Activated CD8-positive, alpha-beta memory T cell treated with anti-CD3 and anti-CD28 coated beads for 1 hour (primary cell): ENCODE measurements around the gene IGF1R.

ENCODE experiments used
- DNase-seq, 2 donors: peaks; one replicate each; pipeline ENCODE4 v3.0.0-alpha.2; 2020; ENCODE audit warnings: low read depth in 1 of 2; ENCODE audit errors: extremely low read depth in 1 of 2

The IGF1R gene

DNA sequence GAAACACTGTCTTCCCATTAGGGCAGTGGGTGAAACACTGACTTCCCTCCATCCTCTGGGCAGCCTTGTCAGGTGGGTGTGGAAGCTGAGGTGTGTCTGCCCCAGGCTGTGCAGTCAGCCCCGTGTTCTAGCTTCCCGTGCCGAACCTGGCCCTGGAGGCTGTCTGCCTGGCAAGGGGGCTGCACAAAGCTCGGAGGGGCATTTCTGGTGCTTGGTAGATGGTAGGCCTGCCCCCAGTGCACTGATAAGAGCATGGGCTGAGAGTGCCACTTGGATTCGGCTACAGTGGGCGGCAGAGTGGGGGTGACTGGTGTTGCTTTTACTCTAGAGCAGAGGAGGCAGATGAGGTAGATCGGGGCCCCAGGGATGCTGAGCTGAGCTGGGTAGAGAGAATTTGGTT is 21.3 kb downstream of the IGF1R start:
- DNase-seq = no peak

DNA sequence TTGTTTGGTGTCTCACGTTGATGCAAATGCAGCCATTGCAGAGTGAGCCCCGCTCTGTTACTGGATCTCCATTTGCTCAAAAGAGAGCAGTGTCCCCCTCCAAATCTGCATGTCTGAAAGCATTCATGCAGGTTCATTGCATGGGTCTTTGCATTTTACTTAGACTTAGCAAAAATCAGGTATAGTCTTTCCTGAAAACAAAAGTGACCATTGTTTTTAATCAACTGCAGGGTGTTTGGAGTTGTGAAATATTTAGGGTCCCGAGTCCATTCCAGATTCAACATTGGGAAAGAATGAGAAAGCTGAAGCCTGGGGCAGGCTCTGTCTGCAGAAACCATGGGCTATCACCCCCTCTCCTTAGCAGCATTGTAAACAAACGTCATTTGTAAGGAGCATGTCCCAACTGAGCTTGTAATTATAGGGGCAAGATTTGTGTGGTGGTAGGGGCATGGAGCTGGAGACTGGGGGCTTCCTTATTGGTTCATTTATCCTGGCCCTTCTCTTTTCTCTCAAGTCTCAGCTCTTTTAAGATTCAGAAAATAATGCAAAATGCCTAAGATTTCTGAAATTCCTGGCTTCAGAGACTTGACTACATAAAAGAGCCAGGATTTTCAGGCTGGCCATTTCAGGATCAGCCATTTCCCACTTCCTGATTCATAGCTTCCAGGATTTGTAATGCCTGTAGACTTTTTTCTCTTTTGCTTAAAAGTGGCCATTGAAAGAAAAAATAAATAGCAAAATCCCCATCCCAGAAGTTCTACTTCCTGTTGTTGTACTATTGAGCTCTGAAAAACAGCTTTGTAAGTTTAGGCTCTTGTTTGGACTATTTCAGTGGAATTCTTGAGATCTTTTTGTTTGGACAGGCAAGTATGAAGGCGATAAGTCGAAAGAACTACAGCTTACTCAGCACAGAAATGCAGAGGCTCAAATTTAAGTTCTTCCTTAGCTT is 23.0 kb downstream of the IGF1R start:
- DNase-seq = no peak

DNA sequence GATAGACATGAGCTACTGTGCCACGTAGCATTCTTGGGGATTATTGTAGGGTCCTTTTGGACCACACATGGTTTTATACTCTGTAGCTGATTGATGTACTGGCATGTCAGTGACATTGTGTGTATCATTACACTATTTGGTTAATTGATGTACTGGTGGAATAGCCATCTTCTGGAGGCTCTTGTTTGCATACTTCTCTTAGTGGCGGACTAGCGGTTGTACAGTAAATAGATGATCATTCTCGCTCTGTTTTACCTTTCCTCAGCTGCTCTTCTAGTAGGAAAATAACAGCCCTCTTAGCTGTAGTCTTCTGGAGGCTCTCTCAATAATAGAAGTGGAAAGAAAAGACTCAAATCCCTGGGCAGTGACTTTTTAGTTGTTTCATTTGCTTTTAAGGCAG is 24.8 kb downstream of the IGF1R start:
- DNase-seq = no peak

DNA sequence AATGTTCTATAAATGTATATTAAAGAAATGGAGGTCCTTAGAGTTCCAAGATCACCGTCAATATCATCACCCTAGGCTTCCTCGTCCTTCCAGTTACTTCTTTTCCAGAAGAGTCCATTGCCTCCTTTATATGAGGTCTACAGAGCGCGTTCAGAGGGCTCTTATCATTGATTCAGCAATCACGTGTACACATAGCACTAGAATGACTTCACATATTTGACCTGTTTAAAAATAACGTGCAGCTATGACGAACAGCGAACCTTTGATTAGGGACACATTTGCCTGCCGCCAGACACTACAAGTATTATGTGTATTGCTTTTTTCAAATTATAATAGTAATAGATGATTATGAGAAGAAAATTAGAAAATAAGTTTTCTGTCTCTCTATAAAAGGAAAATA is 26.0 kb downstream of the IGF1R start:
- no peak for DNase-seq

DNA sequence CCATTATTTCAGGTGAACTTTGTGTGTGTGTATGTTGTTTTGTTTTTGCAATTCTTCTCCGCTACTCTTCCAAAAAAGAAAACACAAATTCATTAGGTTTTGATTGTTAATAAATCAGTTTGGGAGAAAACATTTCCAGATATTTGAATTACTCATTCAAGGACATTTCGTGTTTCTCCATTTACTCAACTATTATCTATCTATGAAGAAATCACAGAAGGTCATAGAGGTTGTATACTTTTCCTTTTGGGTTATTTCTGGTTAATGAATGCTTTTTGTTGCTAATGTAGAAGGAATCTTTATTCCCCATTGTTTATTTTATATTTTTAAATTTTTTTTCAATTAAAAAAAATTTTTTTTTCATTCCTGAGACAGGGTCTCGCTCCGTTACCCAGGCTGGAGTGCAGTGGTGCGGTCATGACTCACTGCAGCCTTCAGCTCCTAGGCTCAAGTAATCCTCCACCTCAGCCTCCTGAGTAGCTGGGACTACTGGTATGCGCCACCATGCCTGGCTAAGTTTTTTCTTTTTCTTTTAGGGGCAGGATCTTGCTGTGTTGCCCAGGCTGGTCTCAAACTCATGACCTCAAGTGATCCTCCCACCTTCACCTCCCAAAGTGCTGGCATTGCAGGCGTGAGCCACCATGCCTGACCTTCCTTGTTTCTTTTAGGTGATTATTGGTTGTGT is 28.4 kb downstream of the IGF1R start:
- no peak for DNase-seq

DNA sequence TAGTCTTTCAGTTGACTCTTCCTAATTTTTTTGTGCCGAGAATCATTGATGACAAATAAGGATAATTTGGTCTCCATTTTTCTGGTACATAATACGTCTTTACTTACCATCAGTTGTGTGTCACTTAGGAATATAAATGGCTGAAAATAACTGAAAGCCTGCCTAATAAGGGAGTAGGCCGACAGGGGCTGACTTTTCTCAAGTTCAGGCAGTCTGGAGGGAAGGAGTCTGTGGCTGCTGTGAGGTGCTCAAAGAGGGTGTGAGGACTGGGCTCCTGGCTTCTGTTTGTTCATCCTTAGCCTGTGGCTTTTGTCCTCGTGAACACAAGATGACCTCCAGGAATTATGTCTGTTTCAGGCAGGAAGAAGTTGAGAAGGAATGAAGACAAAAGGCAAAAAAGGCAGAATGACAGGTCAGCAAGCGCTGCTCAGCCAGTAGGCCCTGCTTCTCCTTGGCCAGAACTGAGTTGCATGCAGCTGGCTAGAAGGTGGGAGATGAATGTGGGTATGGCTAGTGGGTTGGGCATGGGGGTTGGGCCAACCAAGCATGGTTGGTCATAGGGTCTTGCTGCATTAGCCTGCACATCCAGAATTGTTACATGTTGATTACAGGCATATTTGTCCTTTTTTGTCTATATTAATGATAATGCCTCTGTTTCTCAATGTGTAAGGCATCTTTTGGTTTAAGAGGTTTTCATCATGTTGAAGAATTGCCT is 29.2 kb downstream of the IGF1R start:
- DNase-seq = no peak

DNA sequence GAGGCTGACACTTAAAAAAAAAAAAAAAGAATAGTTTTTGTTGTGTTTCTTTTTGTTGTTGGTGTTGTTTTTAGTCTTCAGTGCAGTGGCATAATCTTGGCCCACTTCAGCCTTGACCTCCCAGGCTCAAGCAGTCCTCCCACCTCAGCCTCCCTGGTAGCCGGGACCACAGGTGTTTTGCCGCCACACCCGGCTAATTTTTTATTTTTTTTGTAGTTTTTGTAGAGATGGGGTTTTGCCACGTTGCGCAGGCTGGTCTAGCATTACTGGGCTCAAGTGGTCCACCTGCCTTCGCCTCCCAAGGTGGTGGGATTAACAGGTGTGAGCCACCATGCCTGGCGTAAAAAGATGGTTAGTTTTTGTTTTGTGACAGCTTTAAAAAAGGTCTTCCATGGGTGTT is 30.1 kb downstream of the IGF1R start:
- DNase-seq = no peak

DNA sequence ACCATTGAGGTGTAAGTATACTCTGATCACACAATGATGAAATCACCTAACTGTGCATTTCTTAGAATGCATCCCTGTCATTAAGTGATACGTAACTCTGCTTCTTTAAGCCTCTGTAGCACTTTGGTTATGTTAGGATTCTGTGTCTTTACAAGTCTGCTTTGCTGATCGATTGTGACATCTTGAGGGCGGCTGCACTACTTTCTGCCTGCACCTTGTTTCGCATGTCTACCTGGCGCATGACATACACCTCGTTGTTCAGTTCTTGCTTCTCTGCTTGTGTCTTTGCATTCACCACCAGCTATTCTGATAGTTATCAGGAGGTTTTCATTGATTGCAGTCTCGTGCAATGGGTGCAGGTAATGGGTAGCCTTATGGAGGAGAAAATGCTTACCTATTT is 32.7 kb downstream of the IGF1R start:
- DNase-seq = no peak

DNA sequence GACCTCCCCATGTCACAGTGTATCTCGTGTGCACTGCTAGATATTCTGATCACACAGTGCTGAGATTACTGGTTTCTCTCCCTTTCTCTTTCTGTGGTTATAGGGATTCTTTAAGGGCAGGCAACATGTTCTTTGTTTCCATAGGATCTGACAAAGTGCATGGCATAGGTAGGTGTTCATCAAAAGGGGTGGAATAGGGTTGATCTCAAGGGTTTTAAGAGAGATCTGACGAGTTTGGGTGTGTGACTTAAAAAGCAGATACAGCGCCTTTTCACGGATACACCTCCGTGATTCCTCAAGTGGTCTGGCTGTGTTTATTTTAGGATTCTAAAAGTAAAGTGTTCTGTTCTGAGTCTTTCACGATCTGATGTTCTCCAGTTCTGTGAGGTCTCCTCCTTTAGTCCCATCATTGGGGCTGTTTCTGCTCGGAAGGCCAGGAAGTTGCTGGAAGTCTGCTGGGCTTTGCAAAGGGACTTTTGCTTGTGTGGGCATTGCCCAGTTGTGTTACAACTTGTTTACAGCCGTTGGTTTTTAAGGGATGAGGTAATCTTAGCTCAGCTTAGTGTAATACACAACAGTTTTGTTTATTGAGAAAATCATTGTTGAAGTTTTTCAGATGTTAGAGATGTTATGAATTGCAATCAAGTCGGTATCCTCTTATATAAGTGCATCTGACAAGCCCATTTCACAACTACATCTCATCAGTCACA is 34.8 kb downstream of the IGF1R start:
- DNase-seq = no peak

DNA sequence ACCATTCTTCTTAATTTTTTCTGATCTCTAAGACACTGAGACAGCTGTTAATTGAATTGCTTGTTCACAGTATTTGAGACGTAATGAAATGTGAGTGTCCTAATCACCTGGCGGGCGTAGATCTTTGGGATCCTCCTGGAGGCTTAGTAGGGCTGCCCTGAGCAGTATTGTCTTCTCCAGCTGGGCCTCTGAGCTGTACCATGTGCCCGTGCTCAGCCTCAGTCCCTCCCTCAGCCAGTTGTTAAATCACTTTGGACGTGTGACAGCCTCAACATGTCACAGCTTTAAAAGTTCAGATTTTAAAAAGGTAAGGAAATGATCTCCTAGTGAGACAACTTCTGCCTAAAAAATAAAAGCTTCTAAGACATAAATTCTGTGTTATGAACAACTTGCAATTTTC is 35.5 kb downstream of the IGF1R start:
- DNase-seq = no peak

DNA sequence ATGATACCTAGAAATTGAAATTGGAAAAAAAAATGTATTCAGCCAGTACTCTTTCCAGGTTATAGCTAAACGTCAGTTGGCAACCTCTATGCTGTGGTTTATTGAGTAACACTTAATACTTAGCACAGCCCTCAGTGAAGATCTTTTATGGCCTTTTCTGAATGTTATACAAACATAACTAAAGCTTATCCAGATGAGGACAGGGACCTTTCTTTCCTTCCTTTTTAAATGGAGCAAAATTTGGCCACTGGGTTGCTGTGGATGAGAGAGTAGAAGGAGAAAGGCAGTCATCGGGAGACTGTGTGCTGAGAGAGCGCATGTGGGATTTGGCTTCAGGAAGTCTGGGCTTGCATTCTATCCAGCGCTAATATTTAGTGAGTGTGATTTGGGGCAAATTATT is 36.1 kb downstream of the IGF1R start:
- DNase-seq = no peak

DNA sequence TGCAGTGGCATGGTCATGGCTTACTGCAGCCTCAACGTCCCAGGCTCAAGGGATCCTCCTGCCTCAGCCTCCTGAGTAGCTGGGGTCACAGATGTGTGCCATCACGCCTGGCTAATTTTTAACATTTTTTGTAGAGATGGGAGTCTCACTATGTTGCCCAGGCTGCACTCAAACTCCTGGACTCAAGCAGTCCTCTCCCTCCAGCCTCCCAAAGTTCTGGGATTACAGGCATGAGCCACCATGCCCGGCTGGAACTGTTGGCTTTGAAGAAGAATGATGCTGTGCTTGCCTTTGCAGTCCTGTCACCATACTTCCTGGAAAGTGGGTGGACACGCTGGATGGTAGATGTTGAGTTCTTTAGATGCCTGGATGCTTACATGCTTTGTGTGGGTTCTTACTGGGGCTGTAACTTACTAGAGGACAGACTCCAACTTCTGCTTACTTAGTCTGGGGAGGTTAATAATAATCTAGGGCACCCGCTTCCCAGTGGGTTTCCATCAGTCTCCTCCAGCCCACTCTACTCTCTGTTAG is 36.7 kb downstream of the IGF1R start:
- DNase-seq = no peak

DNA sequence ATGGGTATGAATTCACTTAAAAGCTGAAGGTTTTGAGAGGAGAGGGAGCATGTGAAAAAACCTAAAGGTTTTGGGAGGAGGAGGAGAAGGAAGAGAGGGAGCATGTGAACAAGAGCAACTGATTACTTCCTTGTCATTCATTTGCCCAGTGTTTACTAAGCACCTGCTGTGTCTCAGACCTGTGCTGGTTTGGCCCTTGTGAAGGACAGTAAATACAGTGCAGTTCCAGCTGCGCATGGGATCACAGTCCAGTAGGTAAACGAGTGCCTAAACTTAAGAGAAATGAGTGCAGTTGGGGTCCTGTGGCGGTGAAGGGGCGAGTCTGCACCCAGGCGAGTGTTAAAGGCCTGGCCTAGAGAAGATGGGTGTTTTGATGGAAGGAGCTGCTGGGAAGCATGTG is 38.6 kb downstream of the IGF1R start:
- DNase-seq = no peak

DNA sequence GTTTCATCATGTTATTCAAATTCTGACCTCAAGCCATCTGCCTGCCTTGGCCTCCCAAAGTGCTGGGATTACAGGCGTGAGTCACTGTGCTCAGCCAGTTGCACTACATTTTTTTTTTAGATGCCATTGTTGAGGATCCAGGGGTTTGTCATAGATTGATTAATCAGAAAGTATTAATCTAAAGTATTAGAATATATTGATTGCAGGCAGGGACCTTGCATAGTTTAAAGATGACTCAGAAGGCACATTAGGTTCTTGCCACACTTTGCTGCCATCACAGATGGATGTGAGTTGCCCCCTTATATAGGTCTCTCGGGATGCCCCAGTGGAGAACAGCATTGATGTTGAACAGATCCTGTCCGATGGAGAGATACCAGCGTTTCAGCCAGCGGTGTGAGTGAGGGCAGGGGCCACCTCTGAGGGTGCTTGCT is 41.1 kb downstream of the IGF1R start:
- no peak for DNase-seq

DNA sequence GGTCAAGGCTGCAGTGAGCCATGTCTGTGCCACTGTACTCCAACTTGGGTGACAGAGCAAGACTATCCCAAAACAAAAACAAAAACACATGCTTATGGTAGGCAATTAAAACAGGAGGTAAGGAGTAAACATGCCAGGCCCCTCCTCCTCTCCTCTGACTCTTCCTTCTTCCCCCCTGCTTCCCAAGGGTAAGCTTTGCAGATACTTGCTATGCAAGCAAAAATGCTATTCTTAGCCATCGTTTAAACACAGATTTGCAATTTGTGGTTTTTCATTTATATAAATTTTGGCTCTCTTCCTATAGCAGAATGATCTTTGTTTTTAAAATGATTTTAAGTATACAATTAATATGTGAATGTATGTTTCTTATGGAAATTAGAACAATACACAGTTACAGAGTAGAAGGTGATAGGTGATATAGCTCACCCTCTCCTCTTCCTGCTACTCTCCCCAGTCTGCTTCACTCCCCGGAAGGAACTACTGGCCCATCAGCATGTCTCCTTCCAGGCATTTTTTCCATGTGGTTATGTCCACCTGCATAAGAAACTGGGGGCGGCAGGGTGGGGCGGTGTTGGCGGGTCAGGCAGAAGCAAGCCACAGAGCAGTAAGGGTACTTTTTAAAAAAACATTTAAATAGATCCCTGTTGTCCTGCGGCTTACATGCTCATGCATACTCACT is 42.1 kb downstream of the IGF1R start:
- no peak for DNase-seq

DNA sequence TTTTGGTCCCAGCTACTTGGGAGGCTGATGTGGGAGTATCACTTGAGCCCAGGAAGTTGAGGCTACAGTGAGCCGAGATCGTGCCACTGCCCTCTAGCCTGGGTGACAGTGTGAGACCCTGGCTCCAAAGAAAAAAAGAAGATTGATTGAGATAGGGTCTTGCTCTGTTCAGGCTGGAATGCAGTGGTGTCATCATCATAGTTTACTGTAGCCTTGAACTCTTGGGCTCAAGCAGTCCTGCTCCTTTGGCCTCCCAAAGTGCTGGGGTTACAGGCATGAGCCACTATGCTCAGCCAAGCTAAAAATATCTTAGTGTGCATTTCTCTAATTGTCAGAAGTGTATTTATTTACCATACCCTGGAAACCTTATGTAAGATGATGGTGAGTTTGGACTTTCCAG is 43.9 kb downstream of the IGF1R start:
- no peak for DNase-seq

DNA sequence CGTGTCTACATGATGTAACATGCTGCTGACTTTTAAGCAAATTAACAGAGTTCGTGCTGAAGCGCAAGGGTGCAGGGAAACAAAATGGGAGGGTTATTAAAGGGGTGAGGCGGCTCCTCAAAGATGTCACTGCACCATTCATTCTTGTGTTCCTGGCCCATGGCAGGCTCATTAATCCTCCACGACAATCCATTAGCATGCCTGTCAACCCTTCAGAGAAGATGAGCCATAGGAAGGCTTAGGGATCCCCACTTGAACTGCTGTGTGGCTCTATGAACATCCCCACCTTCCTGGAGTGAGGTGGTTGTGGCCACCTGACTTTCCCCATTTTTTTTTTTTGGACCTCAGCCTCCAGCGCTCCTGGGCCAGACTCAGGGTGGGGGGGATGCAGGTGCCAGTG is 45.8 kb downstream of the IGF1R start:
- no peak for DNase-seq

DNA sequence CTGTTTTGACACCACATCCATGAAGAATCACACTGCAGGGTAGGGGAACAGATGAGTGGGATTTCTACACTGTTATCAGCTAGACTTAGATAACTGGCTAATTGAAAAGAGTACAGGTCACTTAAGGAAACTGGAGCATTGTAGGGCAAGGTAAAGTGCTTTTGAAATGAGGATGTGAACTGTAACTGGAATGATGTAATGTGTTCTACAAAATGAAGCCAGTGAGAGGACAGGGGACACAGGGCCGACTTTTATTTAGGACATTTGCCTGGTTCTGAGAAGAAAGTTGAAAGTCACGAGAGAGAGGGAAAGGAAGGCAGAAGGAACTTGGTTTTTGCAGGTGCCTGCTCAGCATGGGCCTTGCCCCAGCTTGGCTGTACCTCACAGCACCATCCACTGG is 50.5 kb downstream of the IGF1R start:
- DNase-seq = no peak

DNA sequence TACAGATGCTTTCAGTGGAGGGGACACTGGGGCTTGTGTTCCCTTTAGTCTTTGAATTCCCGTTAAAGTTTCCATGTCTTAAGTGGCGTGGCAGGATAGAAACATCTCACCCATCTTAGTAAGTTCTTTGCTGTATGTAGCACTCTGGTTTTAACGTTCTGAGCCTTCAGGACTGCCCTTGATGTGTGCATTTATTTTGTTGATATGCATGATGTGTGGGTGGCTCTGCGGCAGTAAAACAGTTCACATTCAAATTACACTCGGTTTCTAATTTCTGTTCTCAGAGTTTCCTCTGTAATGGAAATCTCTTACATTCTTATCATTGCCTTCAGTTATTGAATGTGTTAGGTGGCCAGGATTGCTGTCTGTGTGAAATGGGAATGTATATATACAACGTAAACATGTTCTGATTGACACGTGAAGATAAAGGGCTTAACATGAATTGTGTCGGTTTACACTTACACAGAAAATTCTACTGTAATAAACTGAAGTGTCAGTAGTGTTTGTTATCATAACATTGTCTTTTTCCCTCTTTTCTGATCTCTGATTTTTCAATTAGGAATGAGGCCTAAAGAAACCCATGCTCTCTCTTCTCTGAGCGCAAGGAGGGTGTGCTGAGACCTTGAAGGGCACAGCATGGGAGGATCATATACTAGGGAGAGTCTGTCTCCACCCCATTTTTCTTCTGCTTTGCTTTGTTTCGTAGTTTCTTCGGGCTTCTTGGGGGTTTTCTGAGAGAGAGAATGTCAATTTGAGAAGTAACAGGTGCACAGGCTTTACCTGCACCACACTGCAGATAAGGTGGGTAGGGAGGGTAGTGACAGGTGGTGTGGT is 51.5 kb downstream of the IGF1R start:
- DNase-seq = no peak
